WTC11 (cell line): ENCODE data around the gene USP7. TPM values are rescaled to one million over a fixed set of nuclear protein-coding genes. Genes with fewer than 3 reads are reported as not detected.

ENCODE experiments used
- ATAC-seq: fragments of 200-7000 bp; cut with Tn5 transposase; 2 replicates; pipeline ENCODE4 v1.10.0; 2021; ENCODE audit warnings: mild to moderate bottlenecking, moderate library complexity
- CTCF ChIA-PET: fragments of 300-600 bp; sonication (Branson Sonifier 250); formaldehyde crosslinking; loops from one replicate; lab custom pipeline; 2021; ENCODE audit warnings: antibody characterized with exemption; lab: Charles Lee
- POLR2A ChIA-PET: fragments of 350-600 bp; sonication (Branson Sonifier 250); formaldehyde crosslinking; loops from one replicate; lab custom pipeline; 2021; ENCODE audit warnings: antibody characterized with exemption; lab: Charles Lee
- DNase-seq: peaks from one replicate; pipeline ENCODE4 v3.0.0; 2021; ENCODE audit warnings: low spot score
- H3K27ac Mint-ChIP-seq: 2 replicates; pipeline ENCODE4 v1.8.0; 2021; ENCODE audit warnings: mixed read lengths
- H3K27me3 Mint-ChIP-seq: 2 replicates; pipeline ENCODE4 v1.8.0; 2021; ENCODE audit warnings: low read depth, mild to moderate bottlenecking, moderate library complexity, mixed read lengths
- H3K36me3 Mint-ChIP-seq: 2 replicates; pipeline ENCODE4 v1.8.0; 2021; ENCODE audit warnings: mixed read lengths
- H3K4me1 Mint-ChIP-seq: 2 replicates; pipeline ENCODE4 v1.8.0; 2022; ENCODE audit warnings: mixed read lengths
- H3K4me3 Mint-ChIP-seq: 2 replicates; pipeline ENCODE4 v1.8.0; 2021; ENCODE audit warnings: mild to moderate bottlenecking, moderate library complexity, mixed read lengths
- H3K9me3 Mint-ChIP-seq: 2 replicates; pipeline ENCODE4 v1.8.0; 2021; ENCODE audit warnings: mixed read lengths
- ATF1 ChIP-seq: sonication (generic); formaldehyde crosslinking; IDR thresholded peaks from 2 replicates; pipeline ENCODE4 v1.8.1; 2023; ENCODE audit warnings: mild to moderate bottlenecking, moderate library complexity, missing genetic modification reagents
- JAZF1 ChIP-seq: fragments of 250-450 bp; sonication (Bioruptor Pico); IDR thresholded peaks from 2 replicates; pipeline ENCODE4 v1.9.0; 2021; ENCODE audit warnings: moderate library complexity, mild to moderate bottlenecking, inconsistent platforms
- MYBL2 ChIP-seq: sonication (generic); formaldehyde crosslinking; IDR thresholded peaks from 2 replicates; pipeline ENCODE4 v1.8.1; 2023; ENCODE audit warnings: mild to moderate bottlenecking, moderate library complexity, missing genetic modification reagents
- NFYB ChIP-seq: sonication (generic); formaldehyde crosslinking; conservative IDR thresholded peaks from 2 replicates; pipeline ENCODE4 v1.8.0; 2022; ENCODE audit warnings: low read depth, missing genetic modification reagents
- NR1H2 ChIP-seq: sonication (generic); formaldehyde crosslinking; IDR thresholded peaks from 2 replicates; pipeline ENCODE4 v1.9.0; 2021; ENCODE audit warnings: mild to moderate bottlenecking, moderate library complexity, missing genetic modification reagents
- NR3C1 ChIP-seq: sonication (generic); formaldehyde crosslinking; conservative IDR thresholded peaks from 2 replicates; pipeline ENCODE4 v1.8.1; 2023; ENCODE audit warnings: low read depth, mild to moderate bottlenecking, missing genetic modification reagents
- RORB ChIP-seq: fragments of 250-450 bp; sonication (Bioruptor Pico); IDR thresholded peaks from 2 replicates; pipeline ENCODE4 v1.9.0; 2021; ENCODE audit warnings: mild to moderate bottlenecking
- ZNF263 ChIP-seq: sonication (generic); formaldehyde crosslinking; IDR thresholded peaks from 2 replicates; pipeline ENCODE4 v1.8.1; 2022; ENCODE audit warnings: low read depth, mild to moderate bottlenecking, moderate library complexity, missing genetic modification reagents
- ZNF396 ChIP-seq: fragments of 250-450 bp; sonication (Bioruptor Pico); IDR thresholded peaks from 2 replicates; pipeline ENCODE4 v1.8.0; 2021; ENCODE audit warnings: mild to moderate bottlenecking, moderate library complexity, borderline replicate concordance
- total RNA-seq: library from RNA; stranded (reverse); gene quantifications from 3 replicates; pipeline ENCODE4 v1.2.3, GENCODE V29; 2021
- TF ChIP-seq, protein P1 (sequence below): sonication (generic); formaldehyde crosslinking; IDR thresholded peaks from 2 replicates; pipeline ENCODE4 v1.8.0; 2023; ENCODE audit warnings: missing genetic modification reagents
- TF ChIP-seq, protein P2 (sequence below): sonication (generic); formaldehyde crosslinking; IDR thresholded peaks from 2 replicates; pipeline ENCODE4 v1.8.0; 2022; ENCODE audit warnings: mild to moderate bottlenecking, missing genetic modification reagents
- TF ChIP-seq, protein P3 (sequence below): sonication (generic); formaldehyde crosslinking; IDR thresholded peaks from 2 replicates; pipeline ENCODE4 v1.8.1; 2023; ENCODE audit warnings: mild to moderate bottlenecking, missing genetic modification reagents, borderline replicate concordance
- TF ChIP-seq, protein P4 (sequence below): fragments of 250-450 bp; sonication (Bioruptor Pico); IDR thresholded peaks from 2 replicates; pipeline ENCODE4 v1.9.0; 2021; ENCODE audit warnings: mild to moderate bottlenecking, borderline replicate concordance
- TF ChIP-seq, protein P5 (sequence below): sonication (generic); formaldehyde crosslinking; IDR thresholded peaks from 2 replicates; pipeline ENCODE4 v1.8.0; 2022; ENCODE audit warnings: missing genetic modification reagents
- TF ChIP-seq, protein P6 (sequence below): fragments of 250-450 bp; sonication (Bioruptor Pico); IDR thresholded peaks from 2 replicates; pipeline ENCODE4 v1.8.0; 2021; ENCODE audit warnings: mild to moderate bottlenecking
- TF ChIP-seq, protein P7 (sequence below): fragments of 250-450 bp; sonication (Bioruptor Pico); IDR thresholded peaks from 2 replicates; pipeline ENCODE4 v2.1.2; 2022; ENCODE audit warnings: mild to moderate bottlenecking, moderate library complexity

Gene USP7
- total RNA-seq, 1 experiment from 2014 or later: 211 TPM

DNA sequence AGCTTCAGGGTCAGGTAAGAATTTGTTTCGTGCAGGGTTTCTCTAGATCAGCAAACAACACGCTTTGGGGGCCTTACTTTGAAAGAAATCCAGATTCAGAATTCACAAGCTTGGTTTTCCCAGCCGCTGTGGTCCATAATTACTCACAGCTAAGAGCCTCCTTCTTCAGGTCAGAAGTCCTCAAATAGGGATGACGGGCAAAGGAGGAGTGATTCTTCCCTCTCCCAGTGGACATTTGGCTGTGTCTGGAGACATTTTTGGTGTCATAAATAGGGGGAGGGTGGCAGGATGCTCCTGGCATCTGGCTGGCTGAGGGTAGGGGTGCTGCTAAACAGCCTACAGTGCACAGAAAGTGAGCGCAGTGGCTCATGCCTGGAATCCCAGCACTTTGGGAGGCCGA, 48.6 kb upstream of the USP7 start:
- Mint-ChIP-seq H3K27ac (no peak overlapping the region), H3K27me3 (peaks cover 4% of the 10 kb centered on the region), H3K9me3 (peaks cover 7% of the 10 kb centered on the region), H3K36me3 (peaks cover 5% of the 10 kb centered on the region), H3K4me1 (peaks cover 9% of the 10 kb centered on the region), H3K4me3 (no peak overlapping the region)
- ChIA-PET POLR2A (interaction anchor here (0.6 to 1.2 kb wide), 2 partner anchors 112 to 180 kb away, joined by 4 to 5 read pairs; no protein-coding TSS in a partner anchor), CTCF (interaction anchor here (0.6 to 2.9 kb wide), 27 partner anchors 9 to 215 kb away, joined by 3 to 103 read pairs (median 8); partner anchors contain the start of genes CARHSP1, PMM2 and TMEM186)
- ATAC-seq: no peak
- DNase-seq: no peak
- TF ChIP-seq NR1H2 (CRISPR knock-in tag) (no peak), ZNF396 (no peak), NR3C1 (CRISPR knock-in tag) (no peak), MYBL2 (no peak), RORB (CRISPR knock-in tag) (no peak), ZNF263 (CRISPR knock-in tag) (no peak), JAZF1 (no peak), NFYB (CRISPR knock-in tag) (no peak), ATF1 (CRISPR knock-in tag) (no peak)
- TF ChIP-seq, protein P1, sequence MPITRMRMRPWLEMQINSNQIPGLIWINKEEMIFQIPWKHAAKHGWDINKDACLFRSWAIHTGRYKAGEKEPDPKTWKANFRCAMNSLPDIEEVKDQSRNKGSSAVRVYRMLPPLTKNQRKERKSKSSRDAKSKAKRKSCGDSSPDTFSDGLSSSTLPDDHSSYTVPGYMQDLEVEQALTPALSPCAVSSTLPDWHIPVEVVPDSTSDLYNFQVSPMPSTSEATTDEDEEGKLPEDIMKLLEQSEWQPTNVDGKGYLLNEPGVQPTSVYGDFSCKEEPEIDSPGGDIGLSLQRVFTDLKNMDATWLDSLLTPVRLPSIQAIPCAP: no peak
- TF ChIP-seq, protein P2, sequence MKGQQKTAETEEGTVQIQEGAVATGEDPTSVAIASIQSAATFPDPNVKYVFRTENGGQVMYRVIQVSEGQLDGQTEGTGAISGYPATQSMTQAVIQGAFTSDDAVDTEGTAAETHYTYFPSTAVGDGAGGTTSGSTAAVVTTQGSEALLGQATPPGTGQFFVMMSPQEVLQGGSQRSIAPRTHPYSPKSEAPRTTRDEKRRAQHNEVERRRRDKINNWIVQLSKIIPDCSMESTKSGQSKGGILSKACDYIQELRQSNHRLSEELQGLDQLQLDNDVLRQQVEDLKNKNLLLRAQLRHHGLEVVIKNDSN (CRISPR knock-in tag): no peak
- TF ChIP-seq, protein P3, sequence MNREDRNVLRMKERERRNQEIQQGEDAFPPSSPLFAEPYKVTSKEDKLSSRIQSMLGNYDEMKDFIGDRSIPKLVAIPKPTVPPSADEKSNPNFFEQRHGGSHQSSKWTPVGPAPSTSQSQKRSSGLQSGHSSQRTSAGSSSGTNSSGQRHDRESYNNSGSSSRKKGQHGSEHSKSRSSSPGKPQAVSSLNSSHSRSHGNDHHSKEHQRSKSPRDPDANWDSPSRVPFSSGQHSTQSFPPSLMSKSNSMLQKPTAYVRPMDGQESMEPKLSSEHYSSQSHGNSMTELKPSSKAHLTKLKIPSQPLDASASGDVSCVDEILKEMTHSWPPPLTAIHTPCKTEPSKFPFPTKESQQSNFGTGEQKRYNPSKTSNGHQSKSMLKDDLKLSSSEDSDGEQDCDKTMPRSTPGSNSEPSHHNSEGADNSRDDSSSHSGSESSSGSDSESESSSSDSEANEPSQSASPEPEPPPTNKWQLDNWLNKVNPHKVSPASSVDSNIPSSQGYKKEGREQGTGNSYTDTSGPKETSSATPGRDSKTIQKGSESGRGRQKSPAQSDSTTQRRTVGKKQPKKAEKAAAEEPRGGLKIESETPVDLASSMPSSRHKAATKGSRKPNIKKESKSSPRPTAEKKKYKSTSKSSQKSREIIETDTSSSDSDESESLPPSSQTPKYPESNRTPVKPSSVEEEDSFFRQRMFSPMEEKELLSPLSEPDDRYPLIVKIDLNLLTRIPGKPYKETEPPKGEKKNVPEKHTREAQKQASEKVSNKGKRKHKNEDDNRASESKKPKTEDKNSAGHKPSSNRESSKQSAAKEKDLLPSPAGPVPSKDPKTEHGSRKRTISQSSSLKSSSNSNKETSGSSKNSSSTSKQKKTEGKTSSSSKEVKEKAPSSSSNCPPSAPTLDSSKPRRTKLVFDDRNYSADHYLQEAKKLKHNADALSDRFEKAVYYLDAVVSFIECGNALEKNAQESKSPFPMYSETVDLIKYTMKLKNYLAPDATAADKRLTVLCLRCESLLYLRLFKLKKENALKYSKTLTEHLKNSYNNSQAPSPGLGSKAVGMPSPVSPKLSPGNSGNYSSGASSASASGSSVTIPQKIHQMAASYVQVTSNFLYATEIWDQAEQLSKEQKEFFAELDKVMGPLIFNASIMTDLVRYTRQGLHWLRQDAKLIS: no peak
- TF ChIP-seq, protein P4, sequence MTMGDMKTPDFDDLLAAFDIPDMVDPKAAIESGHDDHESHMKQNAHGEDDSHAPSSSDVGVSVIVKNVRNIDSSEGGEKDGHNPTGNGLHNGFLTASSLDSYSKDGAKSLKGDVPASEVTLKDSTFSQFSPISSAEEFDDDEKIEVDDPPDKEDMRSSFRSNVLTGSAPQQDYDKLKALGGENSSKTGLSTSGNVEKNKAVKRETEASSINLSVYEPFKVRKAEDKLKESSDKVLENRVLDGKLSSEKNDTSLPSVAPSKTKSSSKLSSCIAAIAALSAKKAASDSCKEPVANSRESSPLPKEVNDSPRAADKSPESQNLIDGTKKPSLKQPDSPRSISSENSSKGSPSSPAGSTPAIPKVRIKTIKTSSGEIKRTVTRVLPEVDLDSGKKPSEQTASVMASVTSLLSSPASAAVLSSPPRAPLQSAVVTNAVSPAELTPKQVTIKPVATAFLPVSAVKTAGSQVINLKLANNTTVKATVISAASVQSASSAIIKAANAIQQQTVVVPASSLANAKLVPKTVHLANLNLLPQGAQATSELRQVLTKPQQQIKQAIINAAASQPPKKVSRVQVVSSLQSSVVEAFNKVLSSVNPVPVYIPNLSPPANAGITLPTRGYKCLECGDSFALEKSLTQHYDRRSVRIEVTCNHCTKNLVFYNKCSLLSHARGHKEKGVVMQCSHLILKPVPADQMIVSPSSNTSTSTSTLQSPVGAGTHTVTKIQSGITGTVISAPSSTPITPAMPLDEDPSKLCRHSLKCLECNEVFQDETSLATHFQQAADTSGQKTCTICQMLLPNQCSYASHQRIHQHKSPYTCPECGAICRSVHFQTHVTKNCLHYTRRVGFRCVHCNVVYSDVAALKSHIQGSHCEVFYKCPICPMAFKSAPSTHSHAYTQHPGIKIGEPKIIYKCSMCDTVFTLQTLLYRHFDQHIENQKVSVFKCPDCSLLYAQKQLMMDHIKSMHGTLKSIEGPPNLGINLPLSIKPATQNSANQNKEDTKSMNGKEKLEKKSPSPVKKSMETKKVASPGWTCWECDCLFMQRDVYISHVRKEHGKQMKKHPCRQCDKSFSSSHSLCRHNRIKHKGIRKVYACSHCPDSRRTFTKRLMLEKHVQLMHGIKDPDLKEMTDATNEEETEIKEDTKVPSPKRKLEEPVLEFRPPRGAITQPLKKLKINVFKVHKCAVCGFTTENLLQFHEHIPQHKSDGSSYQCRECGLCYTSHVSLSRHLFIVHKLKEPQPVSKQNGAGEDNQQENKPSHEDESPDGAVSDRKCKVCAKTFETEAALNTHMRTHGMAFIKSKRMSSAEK (CRISPR knock-in tag): no peak
- TF ChIP-seq, protein P5, sequence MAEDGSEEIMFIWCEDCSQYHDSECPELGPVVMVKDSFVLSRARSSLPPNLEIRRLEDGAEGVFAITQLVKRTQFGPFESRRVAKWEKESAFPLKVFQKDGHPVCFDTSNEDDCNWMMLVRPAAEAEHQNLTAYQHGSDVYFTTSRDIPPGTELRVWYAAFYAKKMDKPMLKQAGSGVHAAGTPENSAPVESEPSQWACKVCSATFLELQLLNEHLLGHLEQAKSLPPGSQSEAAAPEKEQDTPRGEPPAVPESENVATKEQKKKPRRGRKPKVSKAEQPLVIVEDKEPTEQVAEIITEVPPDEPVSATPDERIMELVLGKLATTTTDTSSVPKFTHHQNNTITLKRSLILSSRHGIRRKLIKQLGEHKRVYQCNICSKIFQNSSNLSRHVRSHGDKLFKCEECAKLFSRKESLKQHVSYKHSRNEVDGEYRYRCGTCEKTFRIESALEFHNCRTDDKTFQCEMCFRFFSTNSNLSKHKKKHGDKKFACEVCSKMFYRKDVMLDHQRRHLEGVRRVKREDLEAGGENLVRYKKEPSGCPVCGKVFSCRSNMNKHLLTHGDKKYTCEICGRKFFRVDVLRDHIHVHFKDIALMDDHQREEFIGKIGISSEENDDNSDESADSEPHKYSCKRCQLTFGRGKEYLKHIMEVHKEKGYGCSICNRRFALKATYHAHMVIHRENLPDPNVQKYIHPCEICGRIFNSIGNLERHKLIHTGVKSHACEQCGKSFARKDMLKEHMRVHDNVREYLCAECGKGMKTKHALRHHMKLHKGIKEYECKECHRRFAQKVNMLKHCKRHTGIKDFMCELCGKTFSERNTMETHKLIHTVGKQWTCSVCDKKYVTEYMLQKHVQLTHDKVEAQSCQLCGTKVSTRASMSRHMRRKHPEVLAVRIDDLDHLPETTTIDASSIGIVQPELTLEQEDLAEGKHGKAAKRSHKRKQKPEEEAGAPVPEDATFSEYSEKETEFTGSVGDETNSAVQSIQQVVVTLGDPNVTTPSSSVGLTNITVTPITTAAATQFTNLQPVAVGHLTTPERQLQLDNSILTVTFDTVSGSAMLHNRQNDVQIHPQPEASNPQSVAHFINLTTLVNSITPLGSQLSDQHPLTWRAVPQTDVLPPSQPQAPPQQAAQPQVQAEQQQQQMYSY (CRISPR knock-in tag): no peak
- TF ChIP-seq, protein P6, sequence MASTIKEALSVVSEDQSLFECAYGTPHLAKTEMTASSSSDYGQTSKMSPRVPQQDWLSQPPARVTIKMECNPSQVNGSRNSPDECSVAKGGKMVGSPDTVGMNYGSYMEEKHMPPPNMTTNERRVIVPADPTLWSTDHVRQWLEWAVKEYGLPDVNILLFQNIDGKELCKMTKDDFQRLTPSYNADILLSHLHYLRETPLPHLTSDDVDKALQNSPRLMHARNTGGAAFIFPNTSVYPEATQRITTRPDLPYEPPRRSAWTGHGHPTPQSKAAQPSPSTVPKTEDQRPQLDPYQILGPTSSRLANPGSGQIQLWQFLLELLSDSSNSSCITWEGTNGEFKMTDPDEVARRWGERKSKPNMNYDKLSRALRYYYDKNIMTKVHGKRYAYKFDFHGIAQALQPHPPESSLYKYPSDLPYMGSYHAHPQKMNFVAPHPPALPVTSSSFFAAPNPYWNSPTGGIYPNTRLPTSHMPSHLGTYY: no peak
- TF ChIP-seq, protein P7, sequence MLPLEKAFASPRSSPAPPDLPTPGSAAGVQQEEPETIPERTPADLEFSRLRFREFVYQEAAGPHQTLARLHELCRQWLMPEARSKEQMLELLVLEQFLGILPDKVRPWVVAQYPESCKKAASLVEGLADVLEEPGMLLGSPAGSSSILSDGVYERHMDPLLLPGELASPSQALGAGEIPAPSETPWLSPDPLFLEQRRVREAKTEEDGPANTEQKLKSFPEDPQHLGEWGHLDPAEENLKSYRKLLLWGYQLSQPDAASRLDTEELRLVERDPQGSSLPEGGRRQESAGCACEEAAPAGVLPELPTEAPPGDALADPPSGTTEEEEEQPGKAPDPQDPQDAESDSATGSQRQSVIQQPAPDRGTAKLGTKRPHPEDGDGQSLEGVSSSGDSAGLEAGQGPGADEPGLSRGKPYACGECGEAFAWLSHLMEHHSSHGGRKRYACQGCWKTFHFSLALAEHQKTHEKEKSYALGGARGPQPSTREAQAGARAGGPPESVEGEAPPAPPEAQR: no peak
